HL-60/S4 treated with phorbol 12-myristate 13-acetate at 8.2 ng/mL for 4 days and 3 days (cell line): ENCODE measurements around the gene SLC29A2.

Source experiments
- in situ Hi-C: fragments of 300-500 bp; cut with MboI; formaldehyde crosslinking; loops from 2 replicates; pipeline ENCODE4 v1.15.0; 2022; ENCODE audit warnings: low sequenced_read_pairs

Gene SLC29A2

GRCh38 chr11:66335531-66336233 is 35.9 kb downstream of the SLC29A2 start:
- in situ Hi-C loops: no loop called here

- in situ Hi-C loops: no loop called here
Measured at GRCh38 chr11:66334605-66335442, 36.7 kb downstream of the SLC29A2 start.

GRCh38 chr11:66333896-66334604 is 37.5 kb downstream of the SLC29A2 start:
- in situ Hi-C loops: no loop called here

GRCh38 chr11:66333220-66333877 is 38.2 kb downstream of the SLC29A2 start:
- in situ Hi-C loops: no loop called here

- in situ Hi-C loops: no loop called here
Measured at GRCh38 chr11:66332371-66333219, 39.0 kb downstream of the SLC29A2 start.

GRCh38 chr11:66331542-66332370 is 39.8 kb downstream of the SLC29A2 start:
- in situ Hi-C loops: no loop called here

GRCh38 chr11:66330931-66331330 is 40.6 kb downstream of the SLC29A2 start:
- in situ Hi-C loops: no loop called here

GRCh38 chr11:66329165-66329673 is 42.3 kb downstream of the SLC29A2 start:
- in situ Hi-C loops: no loop called here

- in situ Hi-C loops: no loop called here
Measured at GRCh38 chr11:66328302-66329144, 43.0 kb downstream of the SLC29A2 start.

GRCh38 chr11:66328031-66328301 is 43.6 kb downstream of the SLC29A2 start:
- in situ Hi-C loops: no loop called here

GRCh38 chr11:66327171-66328030 is 44.2 kb downstream of the SLC29A2 start:
- in situ Hi-C loops: no loop called here

GRCh38 chr11:66326261-66327111 is 45.1 kb downstream of the SLC29A2 start:
- in situ Hi-C loops: no loop called here

GRCh38 chr11:66325263-66325671 is 46.3 kb downstream of the SLC29A2 start:
- in situ Hi-C loops: no loop called here

GRCh38 chr11:66324664-66325063 is 46.9 kb downstream of the SLC29A2 start:
- in situ Hi-C loops: no loop called here

GRCh38 chr11:66323684-66324083 is 47.9 kb downstream of the SLC29A2 start:
- in situ Hi-C loops: no loop called here

GRCh38 chr11:66322732-66323427 is 48.7 kb downstream of the SLC29A2 start:
- in situ Hi-C loops: no loop called here
